NCI-H2081 (cell line): ENCODE measurements around the gene PNMA8A.
"Not testable (repeated sequence)": the region's sequence is repeated elsewhere in the genome, so short reads cannot be mapped to it uniquely, and the experiment has no call there.

ENCODE experiments used
- DNase-seq, 2 experiments: peaks; one replicate each; lab custom pipeline; 2025; lab: John Stamatoyannopoulos, UW

Gene PNMA8A, protein sequence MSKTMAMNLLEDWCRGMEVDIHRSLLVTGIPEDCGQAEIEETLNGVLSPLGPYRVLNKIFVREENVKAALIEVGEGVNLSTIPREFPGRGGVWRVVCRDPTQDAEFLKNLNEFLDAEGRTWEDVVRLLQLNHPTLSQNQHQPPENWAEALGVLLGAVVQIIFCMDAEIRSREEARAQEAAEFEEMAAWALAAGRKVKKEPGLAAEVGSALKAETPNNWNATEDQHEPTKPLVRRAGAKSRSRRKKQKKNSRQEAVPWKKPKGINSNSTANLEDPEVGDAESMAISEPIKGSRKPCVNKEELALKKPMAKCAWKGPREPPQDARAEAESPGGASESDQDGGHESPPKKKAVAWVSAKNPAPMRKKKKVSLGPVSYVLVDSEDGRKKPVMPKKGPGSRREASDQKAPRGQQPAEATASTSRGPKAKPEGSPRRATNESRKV

DNA sequence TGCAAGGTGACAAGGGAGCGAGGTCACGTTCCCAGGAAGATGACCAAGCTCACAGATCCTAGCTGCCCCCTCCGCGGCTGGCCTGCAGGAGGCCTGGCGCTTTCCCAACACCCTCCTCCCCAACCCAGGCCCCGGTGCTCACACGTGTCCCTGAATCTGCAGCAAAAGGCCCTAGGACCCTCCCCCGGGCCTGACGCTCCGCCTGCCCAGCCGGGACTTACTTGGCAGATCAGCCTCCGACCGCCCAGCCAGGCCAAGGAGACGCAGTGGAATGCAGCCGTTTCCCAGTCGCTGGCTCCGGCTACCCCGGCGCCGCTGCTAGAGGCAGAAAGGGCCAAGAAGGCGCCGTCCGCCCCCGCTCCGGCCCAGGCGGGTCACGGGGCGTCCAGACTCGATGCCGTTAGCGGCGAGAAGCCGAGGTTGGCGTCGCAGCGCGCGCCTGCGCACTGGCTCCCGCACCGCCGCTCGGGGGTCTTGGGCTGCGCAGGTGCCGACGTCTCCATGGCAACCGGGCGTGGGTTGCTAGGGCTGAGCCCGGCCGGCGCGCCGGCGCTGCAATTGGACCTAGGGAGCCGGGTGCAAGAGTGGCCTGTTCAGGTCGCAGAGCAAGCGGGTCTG lies at the start of gene PNMA8A:
TSS of gene PNMA8A (minus strand) at position 448 of the 618 bp plus-strand sequence. CDS start 528 bp downstream, outside the sequence.
- no peak for DNase-seq

DNA sequence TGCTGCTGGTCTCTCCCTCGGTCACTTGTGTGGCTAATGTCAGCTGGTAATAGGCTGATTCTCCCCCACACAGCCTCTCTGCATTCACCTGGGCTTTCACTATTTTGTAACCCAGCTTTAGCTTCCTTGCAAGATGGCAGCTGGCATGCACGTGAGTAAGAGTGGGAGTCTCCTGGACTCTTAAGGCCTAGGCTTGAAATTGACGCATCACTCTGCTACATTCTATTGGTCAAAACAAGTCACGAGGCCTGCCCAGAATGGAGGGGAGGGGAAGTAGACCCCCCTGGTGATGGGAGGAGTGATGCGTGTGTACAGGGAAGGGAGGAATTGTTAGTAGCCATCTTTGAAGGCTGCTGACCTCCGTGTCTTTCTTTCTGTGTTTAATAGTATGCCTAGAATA lies 49.3 kb upstream of the PNMA8A start:
- no peak for DNase-seq

DNA sequence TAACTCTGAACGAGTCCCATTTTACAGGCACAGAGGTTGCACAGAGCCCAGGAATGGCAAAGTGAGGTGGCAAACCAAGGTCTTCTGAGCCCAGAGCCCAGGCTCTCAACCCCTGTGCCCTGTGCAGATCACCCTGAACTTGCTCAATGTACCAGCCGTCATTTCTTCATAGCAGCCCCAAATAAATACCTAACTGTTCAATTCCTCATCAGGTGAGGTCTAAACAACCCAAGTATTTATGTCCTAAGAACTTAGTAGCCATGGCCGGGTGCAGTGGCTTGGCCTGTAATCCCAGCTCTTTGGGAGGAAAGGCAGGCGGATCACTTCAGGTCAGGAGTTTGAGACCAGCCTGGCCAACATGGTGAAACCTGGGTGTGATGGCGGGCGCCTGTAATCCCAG lies 46.1 kb upstream of the PNMA8A start:
- DNase-seq: no peak

DNA sequence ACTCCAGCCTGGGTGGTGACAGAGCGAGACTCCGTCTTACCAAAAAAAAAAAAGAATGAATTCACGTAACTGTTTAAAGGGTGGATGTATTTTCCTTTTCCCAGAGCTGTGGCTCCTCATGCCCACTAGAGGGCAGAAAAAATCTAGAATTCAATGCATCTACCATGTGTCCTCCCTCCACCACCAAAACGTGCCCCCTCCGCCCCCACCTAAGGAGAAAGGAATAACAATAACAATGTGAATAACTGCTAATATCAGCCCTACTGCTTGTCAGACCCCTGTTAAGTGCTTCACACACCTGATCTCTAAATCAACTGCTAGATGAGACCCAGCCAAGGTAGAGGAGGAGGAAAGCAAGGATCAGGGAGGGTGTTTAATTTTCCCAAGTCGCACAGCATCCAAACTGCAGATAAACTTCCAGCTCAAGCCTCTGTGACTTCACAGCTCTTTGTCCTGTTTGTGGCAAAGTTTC lies 44.6 kb upstream of the PNMA8A start:
- peak in 1 of 2 experiments; percentile 18 for DNase-seq

DNA sequence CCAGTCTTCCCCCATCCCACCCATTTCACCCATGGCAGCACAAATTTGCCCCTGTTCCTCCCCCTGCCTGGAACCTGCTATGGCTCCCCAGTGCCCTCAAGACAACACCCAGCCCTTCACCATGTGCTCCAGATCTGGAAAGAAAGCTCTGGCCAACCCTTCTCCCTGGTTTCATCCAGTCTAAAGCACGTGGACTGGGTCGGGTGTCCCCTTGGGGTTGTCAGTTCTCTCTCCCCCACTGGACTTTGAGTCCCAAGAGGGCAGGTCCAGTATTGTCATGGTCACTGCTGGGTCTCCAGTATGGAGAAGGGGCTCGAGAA lies 43.9 kb upstream of the PNMA8A start:
- DNase-seq: no peak

DNA sequence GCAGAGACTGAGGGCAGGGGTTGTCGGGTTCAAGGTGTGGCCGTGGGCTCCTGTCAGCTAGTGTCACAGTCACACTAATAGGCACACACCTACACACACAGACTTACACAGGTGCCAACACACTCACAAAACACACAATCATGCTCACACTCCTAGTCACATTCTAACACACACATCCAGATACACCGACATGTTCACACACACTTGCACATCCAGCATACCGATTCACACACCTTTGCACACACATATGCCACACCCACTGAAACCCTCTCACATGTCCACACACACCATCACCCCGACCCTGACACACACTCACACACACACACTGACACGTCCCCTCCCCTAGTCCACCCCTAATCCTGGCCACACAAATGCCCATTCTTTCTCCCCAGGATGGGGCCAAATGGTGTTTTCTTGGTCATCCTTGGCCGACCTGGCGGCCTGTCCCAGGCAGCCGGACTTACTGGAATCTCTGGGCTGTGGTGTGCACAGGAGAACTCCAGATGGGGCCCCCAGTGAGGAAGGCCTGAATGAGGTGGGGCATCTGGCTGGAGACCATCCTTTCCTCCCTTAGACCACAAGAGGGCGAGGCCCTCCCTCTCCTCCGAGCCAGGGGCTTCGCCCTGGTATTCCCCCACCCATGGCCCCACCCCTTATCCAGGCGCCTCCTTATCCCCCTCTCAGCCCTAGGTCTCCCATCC lies 43.4 kb upstream of the PNMA8A start:
- DNase-seq: no peak

DNA sequence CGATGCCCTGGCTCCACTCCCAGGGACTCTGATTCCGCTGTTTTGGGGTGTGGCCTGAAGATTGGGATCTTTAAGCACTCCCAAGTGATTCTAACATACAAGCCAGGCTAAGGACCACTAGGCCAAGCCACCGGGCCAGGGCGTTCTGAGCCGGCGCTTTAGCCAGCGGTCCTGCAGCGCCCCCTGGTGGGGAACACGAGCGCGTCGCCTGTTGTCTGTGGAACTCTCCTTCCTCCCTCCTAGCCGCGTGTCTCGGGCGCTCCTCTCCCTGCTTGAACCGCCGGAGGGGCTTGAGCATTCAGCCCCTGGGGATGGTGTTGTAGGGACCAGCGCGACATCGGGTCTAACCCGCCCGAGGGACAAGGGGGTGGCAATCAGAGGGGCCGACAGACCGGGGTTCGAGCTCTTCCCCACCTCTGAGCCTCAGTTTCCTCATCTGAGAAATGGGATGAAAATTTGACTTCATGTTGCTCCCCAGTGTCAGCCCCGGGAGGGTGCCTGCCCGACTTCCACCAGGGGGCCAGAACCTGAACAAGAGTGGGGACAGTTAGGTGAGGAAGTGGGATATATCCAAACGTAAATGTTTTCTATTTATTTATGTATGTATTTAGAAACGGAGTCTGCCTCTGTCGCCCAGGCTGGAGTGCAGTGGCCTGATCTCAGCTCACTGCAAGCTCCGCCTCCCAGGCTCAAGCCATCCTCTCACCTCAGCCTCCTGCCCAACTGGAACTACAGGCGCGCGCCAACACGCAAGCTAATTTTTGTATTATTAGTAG lies 42.3 kb upstream of the PNMA8A start:
- peak; percentile 27 to 71 for DNase-seq

DNA sequence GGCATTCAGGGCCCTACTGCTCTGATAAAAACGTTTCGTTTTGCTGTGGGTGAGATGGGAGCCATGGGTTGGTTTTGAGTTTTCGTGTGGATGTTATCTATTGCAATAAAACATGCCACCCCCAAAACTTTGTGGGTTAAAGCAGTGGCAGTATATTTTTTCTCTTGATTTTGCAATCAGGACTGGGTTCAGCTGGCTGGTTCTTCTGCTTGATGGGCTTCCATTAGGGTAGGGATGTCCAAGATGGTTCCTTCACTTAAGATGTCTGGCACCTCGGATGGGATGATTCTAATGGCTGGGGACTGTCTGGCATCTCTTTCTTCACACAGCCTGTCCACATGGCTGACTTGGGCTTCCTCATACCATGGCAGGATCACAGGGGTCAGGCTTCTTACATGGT lies 39.9 kb upstream of the PNMA8A start:
- DNase-seq: no peak

DNA sequence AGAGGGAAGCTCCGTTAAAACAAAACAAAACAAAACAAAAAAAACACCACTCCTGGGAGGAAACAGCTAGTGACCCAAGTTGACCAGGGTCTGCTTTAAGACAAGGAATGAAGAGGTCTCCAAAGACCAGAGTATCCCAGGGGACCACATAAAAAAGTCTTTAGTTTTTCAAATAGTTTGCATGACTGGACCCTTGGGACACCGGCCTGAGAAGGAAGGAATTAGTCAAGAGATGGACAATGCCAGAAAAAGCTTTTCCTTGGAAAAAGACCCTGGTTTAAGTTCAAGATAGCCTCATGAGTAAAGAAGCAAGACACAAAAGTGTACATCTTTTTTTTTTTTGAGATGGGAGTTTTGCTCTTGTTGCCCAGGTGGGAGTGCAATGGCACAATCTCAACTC lies 36.8 kb upstream of the PNMA8A start:
- no peak for DNase-seq

DNA sequence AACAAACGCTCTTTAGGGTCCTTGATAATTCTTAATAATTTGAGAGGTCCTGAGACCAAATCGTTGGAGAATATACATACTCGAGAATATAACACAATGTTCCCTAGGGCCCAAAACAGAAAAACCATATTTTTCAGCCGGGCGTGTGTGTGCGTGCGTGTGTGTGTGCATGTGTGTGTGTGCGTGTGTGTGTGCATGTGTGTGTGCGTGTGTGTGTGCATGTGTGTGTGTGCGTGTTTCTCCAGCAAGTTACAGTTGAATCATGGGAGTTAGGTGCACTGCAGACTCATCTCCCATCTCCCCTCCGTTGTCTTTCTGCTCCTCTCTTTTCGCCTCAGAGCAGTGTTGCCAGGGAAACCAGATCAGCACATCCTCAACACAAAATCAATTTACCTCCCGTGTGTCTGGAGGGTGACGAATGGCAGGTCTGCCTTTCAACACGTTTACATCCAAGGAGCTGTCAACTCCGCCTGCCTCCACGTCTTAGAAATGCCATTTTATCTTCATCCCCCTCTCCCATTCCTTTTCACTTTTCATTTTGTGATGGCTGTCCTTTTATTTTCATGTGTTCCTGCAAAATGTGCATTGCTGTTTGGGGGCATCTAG lies 32.6 kb upstream of the PNMA8A start:
- no peak for DNase-seq

DNA sequence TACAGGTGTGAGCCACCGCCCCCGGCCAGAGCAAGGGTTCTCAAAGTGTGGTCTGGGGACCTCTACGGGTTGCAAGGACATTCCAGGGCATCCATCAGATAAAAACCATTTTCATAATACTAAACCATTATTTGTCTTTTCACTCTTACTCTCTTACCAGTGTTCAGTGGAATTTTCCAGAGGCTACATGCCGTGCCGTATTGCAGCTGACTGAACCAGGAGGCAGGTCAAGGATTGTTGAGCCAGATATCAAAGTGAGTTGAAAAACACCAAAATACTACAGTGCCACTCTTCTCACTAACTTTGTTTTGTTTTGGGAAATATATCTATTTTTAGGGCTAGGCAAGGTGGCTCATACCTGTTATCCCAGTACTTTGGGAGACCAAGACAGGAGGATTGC lies 31.5 kb upstream of the PNMA8A start:
- DNase-seq: no peak

DNA sequence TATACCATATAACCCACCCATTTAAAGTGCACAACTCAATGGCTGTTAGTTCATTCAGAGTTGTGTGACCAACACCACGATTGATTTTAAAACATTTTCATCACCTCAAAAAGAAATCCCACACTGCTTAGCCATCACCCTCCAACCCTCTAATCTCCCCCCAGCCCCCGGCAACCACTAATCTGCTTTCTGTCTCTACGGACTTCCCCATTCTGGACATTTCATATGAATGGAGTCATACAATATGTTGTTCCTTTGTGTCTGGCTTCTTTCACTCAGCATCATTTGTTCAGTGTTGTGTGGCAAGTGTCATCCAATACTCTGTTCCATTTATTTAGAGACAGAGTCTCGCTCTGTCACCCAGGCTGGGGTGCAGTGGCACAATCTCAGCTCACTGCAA lies 28.3 kb upstream of the PNMA8A start:
- no peak for DNase-seq

DNA sequence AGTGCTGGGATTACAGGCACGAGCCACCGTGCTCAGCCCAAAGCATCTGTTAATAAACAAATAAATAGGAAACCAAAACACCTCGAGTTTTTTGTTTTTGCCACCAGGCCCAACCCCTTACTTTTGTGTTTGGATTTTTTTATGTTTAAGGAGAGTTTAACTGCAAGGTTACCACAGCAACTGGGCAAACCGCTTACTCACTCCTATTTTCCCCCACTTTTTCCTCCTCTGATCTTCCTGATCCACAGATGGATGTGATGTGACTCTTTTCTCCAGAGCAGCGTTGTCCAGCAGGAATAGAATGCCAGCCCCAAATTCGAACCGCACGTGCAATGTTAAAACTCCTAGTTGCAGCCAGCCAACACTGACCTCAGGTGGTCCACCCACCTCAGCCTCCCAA lies 26.4 kb upstream of the PNMA8A start:
- DNase-seq: no peak

DNA sequence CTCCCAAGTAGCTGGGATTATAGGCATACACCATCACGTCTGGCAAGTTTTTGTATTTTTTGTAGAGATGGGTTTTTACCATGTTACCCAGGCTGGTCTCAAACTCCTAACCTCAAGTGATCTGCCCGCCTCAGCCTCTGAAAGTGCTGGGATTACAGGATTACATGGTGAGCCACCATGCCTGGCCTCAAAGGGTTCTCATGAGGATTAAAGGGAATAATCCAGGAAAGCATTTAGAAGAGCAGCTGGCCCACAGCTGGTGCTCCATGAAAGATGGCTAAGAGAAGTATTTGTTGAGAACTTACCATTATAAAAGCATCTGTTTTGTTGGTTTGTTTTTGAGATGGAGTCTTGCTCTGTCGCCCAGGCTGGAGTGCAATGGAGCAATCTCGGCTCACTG lies 25.5 kb upstream of the PNMA8A start:
- DNase-seq: not testable (repeated sequence)

DNA sequence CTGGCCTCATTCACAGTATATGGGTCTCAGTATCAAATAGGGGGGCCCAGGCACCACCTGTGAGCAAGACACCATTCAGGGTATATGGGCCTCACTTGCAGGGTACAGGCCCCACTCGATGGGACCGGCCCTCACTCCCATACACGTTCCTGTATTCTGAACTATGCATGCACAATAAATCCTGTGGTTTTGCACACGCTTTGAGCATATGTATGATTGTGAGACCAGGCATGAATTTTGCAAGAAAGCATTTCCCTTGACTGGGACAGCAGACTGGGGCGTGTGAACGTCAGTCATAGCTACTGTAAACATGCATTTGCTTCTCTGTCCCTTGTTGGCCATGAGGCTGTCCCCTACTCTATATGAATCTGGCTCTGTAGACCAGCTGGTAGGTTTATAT lies 24.9 kb upstream of the PNMA8A start:
- no peak for DNase-seq

DNA sequence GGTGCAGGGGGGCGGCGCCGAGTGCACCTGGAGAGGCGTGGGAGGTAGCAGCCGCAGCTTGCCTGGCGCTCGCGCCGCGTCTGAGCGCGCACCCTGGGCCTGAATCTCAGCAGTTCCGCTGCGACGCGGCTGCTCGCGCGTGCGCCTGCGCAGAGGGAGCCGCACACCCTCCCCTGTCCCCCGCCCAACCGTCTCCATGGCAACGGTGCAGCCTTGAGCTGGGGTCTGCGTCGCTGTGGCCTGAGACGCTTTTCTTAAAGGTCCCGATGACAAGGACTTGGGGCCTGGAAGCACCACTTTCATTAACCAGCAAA lies 24.4 kb upstream of the PNMA8A start, which contains the start of gene PNMA8B:
TSS of gene PNMA8B (minus strand) at position 82 of the 314 bp plus-strand sequence. CDS start 402 bp downstream, outside the sequence.
- no peak for DNase-seq

DNA sequence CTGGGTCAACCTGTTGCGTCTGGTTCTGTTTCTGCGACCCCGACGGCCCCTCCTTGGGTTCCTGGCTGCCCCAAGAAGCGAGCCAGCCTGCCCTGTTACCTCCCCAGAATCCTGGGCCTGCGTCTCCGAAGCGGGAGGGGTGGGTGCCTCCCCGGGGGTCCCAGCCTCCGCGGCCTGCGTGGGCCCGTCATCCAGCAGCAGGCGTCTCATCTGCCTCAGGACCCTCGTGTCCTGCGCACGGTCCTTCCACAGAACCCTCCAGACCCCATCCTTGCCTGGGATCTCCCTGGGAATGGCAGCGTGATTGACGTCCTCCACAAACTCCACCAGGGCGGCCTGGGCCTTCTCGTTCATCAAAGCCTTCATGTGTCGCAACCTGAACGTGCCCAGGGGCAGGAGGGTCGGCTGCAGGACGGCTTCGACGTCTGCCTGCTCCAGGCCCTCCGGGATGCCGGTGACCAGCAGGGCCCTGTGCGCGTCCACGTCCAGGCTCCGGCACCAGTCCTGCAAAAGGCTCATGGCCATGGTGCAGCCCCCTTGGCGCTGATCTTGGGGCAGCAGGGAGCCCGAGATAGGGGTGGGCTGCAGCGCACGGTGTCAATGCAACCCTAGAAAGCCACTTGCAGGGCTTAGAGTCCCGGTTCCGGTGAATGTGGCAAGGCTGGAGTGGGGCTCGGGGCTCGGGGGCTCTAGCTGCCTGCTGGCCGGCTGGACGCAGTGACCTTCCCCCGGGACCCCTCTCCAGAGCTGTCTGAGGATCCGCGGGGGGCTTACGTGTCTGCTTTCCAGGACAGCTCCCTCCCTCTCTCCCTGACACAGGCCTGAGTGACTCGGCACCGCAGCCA lies 23.8 kb upstream of the PNMA8A start:
- DNase-seq: no peak

DNA sequence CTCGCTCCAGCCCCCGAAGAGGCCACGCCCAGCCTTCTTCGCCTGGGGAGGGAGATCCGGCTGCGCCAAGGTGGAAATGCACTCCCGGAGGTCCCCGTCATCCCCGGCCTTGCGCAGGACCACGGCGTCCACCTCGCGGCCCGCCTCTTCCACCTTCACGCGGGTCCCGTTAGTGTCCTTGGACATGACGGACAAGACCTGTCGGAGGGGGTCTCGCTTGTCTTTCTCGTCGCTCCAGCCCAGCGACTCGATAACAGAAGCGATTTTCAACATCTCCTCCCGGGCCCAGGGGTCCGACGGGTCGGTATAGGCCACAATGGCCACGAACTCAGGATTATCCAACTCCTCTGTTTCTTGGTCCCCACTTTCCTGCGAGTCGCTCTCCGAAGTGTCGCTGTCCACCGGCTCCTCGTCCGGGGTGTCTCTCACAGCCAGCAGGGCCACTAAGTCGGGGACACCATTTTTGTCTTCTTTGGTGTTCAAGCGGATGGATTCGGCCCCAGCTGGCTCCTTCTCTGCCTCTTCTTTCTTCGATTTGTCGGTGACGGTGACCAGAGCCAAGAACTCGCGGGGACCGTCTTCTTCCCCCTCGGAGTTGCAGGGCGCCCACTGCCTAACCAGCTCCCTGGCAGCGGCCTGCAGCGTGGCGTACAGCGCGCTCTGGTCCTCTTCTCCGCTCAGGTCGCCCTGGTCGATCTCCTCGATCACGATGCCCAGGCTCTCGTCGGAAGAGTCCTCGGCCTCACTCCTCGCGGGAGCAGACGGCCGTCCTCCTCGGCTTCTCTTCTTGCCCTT lies 23.0 kb upstream of the PNMA8A start:
- no peak for DNase-seq

DNA sequence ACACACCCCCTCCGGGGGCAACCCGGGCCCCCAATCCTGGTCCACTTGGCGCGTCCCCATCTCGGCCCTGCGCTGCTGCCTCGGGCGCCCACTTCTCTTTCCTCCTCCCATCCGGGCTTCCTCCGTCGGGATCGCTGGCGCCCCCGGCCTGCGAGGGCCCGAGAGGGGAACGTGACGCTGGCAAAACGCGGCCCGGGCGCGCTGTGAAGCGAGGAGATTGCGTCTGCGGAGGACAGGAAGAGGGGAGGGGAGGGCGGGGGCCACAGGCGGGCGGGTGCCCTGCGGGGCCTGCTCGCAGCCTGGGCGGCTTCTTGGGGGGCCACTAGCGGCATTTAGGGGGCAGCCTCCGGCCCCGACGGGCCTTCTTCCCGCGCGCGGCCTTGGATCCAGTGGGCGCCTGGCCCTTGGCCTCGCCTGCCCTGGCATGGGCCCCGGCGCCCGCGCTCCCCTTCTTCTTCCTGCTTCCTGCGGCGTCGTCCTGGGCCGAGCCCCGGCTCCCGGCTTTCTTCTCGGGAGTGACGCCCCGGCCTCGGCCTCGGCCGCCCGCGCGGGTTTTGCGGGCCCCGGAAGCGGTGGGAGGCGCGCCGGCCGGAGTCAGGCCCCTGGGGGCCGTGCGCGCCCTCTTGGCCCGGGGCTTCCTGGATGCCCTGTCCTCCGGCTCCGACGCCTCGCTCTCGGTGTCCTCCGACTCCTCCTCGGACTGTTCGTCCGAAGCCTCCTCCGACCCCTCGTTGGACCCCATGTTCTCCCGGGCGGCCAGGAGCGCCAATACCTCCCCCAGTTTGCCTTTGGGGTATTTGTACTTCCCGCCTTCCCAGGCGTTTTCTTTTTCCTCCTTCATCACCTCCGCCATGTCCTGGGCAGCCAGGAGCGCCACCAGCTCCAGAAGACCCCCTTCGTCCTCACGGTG lies 22.1 kb upstream of the PNMA8A start:
- no peak for DNase-seq
